Colon (tissue), 2 donors: ENCODE measurements around the gene OBP2B.
"Not testable (repeated sequence)": the region's sequence is repeated elsewhere in the genome, so short reads cannot be mapped to it uniquely, and the experiment has no call there.

Experiments used
- FAIRE-seq: peaks from 2 replicates; lab custom pipeline; 2012; peaks lifted over from hg19 to GRCh38; lab: Jason Lieb, UNC
- donor health status: control.
- donor health status: control.

OBP2B gene

DNA sequence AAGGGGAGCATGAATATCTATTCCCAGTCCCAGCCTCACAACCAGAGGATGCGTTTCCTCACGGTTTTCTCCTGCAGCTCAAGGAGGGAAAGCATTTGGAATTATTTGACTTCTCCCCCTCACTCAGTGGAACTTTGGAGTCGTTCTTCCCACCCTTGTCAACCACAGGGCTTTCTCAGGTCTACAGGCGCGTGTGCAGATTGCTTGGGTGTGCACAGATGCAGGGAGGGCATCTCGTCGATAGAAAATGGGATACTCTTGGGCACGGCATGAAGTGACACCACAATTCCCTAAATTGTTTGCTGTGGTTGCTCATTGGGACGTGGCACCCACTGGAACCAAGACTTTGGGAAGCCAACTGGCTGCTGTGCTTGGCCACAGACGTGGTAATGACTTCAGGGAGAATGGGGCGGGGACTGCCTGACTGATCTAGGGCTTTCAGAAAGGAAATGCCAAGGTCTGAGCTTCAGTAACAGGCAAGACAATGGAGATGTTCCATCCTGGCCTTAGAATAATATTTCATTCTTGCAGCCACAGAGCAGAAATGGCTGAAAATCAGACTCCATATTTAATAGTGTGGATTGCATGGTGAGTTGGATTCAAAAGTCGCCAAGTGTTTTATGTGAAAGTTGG is 12.2 kb upstream of the OBP2B start:
- no peak for FAIRE-seq

DNA sequence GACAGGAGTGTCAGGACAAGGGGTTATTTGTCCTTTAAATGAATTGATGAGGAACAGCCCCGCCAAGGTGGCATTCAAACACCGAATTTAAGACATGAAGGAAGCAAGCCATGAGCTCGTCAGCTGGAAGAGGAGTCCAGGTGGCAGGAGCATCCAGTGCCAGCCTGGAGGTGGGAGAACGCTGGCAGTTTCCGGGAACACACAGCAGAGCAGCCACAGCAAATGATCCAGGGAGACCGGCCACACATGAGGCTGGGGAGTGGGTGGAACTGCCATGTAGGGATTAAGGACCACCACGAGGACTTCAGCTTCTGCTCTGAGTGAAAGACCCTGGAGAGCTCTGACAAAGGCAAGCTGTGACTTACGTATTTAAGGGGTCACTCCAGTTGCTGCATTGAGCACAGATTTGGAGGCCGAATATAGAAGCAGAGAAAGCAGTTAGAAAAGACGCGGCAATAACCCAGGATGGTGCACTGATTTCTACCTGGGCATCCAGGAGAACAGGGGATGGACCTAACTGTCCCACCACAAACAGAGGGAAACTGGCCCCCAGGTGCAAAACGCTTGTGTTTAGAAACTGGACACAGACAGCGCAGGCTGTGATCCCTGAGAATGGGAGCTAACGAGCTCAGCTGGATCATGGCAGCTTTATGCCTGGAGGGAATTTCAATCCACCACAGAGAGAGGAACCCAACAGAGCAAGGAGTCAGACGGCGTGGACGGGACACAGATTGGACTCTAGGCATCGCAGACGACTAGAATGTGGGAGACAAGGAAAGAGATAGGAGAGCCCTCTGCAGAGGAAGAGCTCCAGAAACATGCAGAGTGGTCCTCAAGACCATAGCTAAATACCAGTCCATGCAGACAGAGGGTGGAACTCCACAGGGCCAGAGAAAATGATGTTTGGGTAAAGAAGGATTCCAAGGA is 9.3 kb upstream of the OBP2B start:
- not testable (repeated sequence) for FAIRE-seq

DNA sequence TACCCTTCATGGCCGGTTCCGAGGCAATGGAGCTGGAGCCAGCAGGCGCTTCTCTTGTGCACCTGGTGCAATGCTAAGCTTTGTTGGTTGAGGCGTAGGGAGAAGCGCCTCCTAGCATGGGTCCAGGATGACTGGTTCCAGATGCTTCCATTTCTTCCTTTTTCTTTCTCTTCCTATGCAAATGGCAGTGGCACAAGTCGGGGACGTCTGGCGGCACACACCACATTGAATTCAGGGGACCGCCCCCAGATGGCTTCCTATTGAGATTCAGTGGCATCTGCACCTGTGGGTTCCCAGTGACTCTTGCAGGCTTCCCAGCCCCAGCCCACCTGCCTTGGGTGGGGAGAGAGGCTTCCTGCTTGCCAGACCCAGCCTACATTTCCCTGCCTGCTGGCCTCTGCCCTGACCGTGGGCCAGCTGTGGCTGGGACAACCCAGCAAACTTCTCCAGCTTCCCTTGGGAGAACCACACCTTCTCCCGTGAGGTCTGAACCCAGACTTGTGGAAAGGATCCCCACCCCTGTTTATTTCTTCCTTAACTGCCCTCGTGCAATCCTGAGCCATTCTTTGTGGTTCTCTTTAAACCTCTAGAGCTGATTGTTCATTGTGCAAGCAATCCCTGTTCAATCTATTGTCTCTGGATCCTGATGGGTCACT is 8.4 kb upstream of the OBP2B start:
- not testable (repeated sequence) for FAIRE-seq

DNA sequence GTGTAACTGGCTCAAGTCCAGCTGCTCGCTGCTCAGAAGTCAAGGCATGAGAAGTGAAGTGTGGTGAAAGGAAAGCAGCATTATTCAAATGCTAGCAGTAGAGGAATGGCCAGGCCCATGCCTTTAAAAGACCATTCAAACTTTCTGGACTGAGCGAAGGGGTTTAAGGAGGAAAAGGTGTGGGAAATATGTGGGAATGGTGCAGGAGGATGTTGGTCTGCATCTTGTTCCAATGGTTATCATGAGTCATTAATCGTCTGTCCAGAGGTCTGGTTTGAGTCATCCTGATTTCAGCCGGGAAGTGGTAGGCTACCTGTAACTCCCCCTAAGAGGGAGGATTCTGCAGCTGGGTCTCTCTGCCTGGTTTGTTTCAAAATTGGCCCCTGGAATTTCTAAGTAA is 5.2 kb upstream of the OBP2B start:
- FAIRE-seq = not testable (repeated sequence)

DNA sequence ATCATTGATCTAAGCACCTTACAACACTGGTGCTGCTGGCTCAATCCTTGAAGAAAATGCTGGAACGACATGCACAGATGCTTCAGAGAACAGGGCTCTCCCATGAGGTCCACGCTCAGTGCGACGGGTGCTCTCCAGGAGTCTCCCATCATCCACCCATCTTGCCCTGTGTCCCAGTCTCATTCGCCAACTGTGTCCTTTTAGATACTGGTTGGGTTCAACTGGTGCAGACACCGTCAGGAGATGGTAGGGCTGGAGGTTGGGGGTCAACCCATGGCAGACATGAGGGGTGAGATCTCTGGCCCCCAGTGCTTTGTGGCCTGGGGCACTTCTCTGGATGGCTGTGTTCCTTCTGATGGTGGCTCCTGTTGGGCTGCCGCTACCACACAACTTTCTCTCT is 1.6 kb upstream of the OBP2B start:
- no peak for FAIRE-seq

DNA sequence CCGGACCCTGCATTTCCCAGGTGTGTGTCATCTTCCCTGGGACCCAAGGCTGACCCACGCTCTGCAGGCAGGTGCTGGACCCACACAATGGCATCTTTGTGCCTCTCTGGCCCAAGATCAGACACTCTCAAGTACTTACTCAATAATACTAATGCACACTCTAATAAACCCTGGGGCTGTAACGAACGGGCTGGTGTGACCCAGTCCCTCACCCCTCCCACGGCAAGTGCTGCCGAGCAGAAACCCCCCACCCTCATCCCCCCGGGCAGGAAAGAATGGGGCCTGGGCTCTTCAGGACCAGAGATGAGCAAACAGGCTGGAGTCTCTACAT is 1.1 kb upstream of the OBP2B start:
- FAIRE-seq = no peak

DNA sequence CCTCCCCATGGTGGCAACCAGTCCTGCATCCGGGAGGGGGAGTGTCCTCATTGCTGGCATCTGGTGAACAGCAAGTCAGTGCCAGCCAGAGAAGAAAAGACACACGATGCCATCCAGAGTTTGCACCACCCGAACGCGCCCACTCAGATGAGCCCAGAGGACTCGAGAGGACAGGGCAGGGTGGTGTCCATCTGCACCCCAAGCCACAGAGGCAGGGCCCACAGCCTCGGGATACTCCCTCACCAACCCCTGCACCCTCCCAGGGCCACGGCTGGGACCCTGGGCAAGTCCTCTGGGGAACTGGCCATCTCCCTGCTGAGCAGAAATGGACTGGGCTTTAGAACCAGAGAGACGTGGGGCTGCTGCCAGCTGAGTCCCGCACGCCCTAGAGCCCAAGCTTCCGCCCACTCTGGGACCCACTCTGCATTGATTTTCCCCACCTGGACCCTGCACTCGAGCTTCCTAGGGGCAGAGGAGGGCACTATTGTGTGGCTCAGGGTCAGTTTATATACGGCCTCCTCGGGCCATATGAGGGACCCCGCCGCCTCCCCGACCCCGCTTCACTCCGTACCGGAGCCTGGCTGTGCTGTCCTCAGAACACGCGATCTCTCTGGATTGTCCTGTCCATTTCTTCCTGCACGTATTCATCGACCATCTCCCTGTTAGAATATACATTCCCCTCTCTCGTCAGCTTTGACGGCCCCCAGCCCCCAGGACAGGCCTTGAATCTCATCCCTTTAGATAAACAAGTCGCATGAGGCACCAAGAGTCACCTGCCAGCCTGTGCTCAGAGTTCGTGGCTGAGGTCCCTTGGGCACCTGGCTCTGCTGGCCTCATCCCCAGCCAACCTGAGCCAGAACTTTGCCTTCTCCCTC is 514 bp upstream of the OBP2B start:
- not testable (repeated sequence) for FAIRE-seq

DNA sequence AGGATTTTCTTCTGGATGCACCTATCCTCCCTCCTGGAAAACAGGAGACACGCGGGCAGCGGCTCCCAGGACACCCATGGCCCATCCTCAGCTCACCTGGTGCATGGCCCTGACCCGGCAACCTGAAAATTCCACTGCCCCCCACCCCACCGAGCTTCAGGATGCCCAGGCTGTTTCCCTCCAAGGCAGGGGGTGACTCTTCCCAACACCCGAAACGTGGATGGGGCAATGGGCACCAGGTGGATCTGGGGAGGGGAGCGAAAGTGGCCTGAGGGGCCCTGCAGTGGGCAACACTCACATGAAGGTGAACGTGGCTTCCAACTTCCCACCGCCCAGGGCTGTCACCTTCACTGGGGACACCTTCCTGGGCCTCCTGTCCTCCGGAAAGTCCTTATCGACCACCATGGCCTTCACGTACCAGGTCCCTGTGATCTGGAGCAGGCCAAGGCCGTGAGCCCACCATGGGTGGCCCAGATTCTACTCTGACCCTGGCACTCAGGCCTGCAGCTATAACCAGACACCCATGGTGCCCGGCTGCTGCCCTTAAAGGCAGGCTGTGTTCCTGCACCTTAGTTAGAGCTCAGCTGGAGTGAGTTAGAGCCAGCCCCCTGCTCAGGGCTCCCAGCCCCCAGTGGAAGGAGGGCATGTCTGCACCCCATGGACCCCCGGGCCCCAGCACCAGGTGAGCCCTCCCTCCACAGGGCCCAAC is 725 bp downstream of the OBP2B start:
- not testable (repeated sequence) for FAIRE-seq

DNA sequence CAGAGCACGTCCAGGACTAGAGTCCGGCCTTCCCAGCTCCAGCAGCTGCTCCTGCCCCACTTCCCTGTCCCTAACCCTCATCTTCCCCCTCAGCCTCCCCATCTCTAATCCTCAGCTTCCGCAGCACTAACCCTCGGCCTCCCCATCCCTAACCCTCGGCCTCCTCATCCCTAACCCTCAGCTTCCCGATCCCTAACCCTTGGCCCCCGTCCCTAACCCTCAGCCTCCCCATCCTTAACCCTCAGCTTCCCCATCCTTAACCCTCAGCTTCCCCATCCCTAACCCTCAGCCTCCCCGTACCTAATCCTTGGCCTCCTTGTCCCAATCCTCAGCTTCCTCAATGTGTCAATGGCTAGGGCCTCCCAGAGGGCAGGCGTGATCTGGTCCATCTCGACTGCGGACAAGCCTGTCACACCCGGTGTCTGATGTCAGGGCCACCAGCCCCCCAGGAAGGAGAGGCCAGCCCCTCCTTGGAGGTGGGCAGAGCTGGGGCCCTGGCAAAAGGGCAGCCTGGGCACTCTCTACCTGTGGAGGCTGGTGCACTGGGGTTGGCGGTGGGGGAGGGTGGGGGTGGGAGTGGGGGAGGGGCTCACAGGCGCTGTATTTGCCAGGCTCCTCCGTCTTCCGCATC is 1.4 kb downstream of the OBP2B start:
- no peak for FAIRE-seq

DNA sequence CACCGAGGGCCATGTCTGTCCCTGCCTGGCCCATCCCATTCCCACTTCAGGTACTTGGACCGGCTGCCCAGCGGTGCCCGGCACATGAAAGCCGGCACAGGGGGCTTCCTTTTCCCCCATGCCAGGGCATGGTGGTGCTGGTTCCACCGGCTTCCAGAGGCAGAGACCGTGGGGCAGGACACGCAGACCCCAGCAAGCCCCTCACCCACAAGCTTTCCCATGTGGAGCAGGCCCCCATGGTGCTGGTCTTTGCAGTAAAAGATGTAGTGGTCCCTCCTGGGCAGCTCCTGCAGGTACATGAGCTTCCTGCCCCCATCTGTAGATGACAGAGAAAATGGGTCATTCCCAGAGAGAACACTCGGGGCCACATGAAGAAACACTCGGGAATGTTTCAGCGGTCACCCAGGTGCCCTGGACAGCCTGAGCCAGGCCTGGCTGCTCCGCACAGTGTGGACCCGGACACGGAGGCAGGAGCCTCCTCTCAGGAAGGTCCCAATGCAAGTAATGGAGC is 2.0 kb downstream of the OBP2B start:
- no peak for FAIRE-seq

DNA sequence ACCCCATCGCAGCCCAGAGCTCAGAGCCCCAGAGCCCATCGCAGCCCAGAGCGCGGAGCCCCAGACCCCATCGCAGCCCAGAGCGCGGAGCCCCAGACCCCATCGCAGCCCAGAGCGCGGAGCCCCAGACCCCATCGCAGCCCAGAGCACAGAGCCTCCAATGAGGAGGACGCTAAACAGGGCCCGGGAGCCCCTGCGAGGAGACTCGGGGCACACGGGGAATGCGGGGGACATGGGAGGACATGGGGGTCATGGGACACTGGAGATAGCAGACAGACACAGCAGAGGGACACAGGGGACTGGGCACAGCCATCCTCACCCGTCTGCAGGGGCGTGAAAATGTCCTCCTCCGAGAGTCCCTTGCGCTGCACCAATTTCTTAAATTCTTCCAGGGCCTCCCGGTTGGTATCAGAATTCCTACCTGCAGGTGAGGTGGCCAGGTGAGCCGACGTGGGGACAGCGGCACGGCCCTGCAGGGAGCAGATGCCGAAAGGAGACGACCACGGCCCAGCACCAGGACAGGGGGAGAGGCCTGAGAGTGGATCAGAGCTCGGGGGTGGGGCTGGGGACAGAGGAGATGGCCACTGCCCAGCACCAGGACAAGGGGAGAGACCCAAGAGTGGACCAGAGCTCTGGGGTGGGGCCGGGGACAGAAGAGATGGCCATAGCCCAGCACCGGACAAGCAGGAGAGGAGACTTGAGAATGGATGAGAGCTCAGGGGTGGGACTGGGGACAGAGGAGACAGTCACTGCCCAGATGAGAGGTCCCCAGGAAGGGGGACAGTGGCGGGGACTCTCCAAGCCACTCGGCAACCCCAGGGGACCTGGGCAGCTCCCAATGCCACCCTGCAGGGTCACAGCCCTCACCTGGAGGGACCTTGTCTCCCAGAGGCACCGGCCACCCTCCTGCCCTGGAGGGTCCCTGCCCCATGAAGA is 2.8 kb downstream of the OBP2B start:
- no peak for FAIRE-seq

DNA sequence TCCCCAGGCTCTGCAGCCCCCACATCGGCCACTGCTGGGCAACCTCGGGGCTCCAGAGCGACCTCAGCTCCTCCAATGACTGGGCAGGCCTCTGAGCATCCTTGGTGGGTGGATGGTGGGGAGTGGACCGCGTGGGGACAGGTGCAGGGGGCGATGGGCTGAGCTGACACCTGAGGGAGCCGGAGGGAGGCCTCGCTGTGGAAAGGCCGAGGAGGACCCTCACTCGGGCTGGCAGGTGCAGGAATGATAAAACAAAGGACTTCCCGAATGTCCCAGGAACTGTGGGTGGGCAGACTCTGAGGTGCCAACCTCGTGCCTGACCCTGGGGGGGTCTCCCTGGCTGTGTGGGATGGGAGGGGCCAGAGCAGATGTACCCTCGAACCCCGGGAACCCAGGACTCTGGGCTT is 3.6 kb downstream of the OBP2B start:
- not testable (repeated sequence) for FAIRE-seq

DNA sequence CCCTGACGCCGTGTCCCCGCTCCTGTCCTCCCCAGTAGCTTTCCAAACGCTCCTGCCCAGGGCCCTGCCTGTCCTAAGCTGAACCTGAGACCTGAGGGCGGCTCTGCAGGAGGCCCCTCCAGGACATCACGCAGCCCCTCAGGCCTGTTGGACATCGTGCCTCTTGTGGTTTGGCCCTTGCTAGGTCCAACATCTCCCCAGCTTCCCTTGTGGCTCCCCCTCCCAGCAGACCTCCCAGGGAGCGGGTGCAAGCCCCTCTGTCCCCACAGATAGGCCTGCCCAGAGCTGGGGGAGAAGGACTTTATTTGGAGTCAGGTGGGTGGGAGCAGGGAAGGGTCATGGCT is 4.1 kb downstream of the OBP2B start:
- FAIRE-seq = no peak

DNA sequence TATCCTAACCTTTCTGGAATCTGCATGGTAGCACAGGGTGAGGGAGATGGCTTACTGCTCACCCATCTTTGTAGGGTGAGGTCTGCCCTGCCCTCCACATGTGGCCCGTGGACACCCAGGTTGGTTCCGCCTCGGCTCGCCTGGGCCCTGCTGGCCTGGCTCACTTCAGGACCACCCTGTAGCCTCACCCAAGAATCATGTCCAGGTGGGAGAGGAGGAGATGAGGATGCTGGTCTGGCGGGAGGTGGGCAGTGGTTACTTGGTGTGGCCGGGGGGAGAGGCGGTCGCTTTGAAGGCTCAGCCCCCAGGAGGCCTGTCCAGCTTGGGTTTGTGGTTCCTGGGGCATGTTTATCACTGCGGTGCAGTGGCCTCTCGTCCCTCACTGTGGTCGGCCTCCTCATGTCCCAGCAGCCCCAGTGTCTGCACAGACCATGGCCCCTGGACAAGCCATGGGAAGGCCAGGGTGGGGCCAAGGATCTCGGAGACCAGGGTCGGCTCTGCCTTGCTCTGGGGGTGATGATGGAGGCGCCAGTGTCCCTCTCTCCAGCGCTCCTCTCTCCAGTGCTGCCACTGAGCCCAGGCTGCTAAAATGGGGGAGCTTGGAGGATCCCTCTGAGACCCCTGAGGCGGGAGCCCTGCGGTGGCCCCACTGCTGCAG is 4.6 kb downstream of the OBP2B start:
- FAIRE-seq = no peak

DNA sequence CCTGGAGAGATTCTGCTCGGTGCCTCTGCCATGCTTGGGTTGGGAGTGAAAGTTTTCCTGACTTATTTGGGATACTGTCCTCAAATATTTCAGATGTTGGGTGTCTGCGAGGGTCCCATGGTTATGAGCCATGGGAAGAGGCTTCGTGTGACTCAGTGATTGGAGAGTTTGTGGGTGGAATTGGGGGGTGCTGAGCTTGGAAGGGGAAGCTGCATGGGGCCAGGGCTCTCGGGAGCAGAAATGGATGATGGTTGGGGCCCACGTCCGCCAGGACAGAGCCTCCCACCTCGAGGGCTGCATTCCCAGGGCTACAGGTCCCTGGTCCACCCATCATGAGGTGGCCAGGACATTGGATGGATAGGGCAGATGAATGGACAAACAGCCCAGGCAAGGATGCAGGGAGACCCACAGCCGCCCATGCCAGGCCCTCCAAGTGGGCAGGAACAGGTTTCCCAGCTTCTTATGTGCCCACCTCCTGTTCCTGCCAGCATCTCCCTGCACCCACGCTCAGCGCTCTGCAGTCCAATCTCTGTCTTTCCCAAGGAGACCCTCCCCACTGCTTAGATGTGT is 5.5 kb downstream of the OBP2B start:
- FAIRE-seq = no peak

DNA sequence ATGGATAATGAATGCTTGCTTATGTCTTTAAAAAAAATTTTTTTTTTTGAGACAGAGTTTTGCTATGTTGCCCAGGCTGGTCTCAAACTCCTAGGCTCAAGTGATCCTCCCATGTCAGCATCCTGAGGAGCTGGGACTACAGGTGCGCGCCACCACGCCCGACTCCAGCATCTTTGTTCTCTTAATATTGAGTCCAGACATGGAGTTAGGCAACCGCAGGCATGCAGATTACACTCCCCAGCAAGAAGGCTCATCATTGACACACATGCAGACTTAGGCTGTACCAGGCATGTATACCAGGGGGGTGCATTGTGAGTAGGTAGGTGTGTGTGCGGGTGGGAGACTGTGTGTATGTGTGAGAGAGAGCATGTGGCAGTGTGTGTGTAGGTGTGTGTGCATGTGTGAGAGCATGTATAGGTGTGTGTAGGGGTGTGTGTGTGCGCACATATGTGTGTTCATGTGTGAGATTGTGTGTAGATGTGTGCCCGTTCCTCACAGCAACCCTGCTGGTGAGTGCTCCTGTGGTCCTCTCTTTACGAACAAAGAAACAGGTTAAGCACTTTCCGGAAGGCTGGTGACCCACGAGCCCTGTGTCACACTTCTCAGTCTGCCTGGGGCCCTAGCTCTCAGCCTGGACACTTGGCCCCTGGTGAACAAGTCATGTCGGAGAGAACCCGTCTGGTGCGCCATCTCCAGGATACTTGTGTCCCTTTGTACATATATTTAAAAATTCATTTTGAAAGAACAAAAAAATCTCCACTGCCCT is 6.2 kb downstream of the OBP2B start:
- no peak for FAIRE-seq

DNA sequence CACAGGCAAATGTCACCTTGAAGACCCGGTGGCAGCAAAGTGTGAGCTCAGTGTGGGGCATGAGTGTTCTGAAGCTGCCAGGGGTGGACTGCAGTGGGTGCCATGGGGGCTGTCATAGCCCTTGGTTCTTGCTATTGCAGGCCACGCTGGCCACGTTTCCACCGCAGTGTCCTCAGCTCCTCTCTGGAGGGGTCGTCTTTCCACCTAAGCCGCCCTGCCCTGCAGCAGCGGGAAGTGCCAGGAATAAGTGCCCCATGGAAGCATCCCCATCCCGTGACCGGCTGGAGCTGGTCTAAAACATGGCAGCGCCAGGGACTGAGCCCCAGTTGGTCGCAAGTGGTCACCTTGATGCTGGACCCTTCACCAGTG is 6.9 kb downstream of the OBP2B start:
- FAIRE-seq = no peak
